ENCODE data around the gene RIT2. TPM values are rescaled to one million over a fixed set of nuclear protein-coding genes. Genes with fewer than 3 reads are reported as not detected.

The RIT2 gene
- total RNA-seq (2021), result not detected in 2 replicates
- percentile 0 among the genes with signal in this experiment for Bru-seq, nascent RNA
- percentile 0 among the genes with signal in this experiment for BruChase-seq, experiment 1, labeled RNA remaining after a 2-hour chase
- BruChase-seq, experiment 2, labeled RNA remaining after a 6-hour chase, result percentile 1 among the genes with signal in this experiment
- long read RNA-seq, result 0 reads

DNA sequence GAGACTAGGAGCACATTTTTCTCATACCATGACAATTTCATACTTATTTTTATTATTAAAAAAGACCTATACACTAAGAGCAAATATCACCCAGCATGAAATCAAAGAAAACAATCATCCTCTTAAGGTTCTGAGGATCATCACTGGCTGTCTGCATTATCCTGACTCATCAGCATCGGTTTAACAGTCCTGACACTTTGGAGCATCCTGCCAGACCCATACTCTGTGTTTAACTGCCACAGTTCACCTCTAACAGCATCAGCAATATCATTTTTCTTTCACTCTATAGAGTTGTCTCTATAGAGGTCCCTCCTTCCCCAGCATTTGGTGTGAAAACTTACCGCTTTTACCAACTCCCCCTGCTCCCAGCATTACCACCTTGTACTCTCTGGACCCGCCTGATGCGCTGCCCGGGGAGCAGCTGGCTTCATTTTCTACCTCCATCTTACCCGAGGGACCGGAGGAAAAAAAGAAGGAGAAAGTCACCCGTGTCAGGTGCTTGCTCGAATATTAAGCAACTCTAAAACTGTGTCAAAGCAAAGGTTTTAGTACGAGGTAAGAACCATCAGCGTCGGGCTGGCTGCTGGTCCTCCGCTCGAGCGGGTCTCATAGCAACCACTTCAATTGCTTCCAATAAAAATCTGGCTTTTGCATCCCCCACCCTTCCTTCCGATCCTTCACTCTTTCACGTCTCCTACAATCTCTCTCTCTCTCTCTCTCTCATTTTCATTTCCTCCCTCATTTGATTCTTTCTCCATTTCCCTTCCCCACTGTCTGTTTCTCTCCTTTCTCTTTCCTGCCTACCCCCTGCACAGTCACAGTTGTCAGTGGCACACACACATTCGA is at the start of gene RIT2:
Gene RIT2 (minus strand): TSS at position 610 of the 846 bp plus-strand sequence.
- Histone ChIP-seq H3K9me2 (ENCODE audit: insufficient read depth) (no peaks in the 10 kb centered on the region), H3K79me2 (ENCODE audit: low read depth) (no peaks in the 10 kb centered on the region), H4K20me1 (ENCODE audit: insufficient read depth) (no peaks in the 10 kb centered on the region), H3K36me3 (ENCODE audit: low read depth) (no peaks in the 10 kb centered on the region), H3K9me3 (ENCODE audit: insufficient read depth, low read depth) (no peaks in the 10 kb centered on the region), H3K27me3 (ENCODE audit: insufficient read depth, low read depth) (no peaks in the 10 kb centered on the region), H3K27ac (no peak within 1 kb of the TSS), H3K4me3 (no peak within 1 kb of the TSS), H2AFZ (no peak within 1 kb of the TSS), H3K4me2 (no peak within 1 kb of the TSS), H3K4me1 (replicated peaks; ENCODE audit: insufficient read depth) (no peaks in the 10 kb centered on the region), H3F3A (ENCODE audit: insufficient read depth, low read depth) (no peaks in the 10 kb centered on the region)
- no peak for DNase-seq
- no TSS peak for BruUV-seq (replicated peaks)
- no peak for TF ChIP-seq EZH2 (IDR thresholded peaks at IDR 0.05; ENCODE audit: low read depth)
- TF ChIP-seq, protein P1, sequence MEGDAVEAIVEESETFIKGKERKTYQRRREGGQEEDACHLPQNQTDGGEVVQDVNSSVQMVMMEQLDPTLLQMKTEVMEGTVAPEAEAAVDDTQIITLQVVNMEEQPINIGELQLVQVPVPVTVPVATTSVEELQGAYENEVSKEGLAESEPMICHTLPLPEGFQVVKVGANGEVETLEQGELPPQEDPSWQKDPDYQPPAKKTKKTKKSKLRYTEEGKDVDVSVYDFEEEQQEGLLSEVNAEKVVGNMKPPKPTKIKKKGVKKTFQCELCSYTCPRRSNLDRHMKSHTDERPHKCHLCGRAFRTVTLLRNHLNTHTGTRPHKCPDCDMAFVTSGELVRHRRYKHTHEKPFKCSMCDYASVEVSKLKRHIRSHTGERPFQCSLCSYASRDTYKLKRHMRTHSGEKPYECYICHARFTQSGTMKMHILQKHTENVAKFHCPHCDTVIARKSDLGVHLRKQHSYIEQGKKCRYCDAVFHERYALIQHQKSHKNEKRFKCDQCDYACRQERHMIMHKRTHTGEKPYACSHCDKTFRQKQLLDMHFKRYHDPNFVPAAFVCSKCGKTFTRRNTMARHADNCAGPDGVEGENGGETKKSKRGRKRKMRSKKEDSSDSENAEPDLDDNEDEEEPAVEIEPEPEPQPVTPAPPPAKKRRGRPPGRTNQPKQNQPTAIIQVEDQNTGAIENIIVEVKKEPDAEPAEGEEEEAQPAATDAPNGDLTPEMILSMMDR (conservative IDR thresholded peaks at IDR 0.05), result no peak
- POLR2A ChIA-PET (ENCODE audit: unreplicated experiment), result no interaction called here
- intact Hi-C loops (cut with micrococcal nuclease; ENCODE audit: unreplicated experiment), result no loop called here
- CTCF ChIA-PET, result no interaction called here

DNA sequence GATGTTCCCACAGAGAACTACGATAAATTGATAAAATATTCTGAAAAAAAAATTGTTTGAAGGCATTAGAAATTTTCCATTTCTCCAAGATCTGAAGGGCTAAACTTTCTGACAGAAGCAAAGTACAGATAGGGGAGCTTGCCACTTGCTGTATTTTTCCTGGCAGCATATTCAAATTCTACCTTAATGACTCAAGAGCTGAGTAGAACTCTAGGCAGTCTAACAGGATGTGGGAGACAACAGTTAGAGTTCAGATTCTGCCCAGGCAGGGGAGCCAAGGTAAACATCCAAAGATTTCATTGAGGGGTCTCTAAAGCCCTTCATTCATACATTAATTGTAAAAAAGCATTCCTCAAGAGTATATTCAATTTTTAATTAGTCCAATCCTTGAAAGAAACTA is 46.0 kb upstream of the RIT2 start:
- ChIA-PET CTCF (no interaction called here), POLR2A (ENCODE audit: unreplicated experiment) (no interaction called here)
- Histone ChIP-seq H3K4me2 (no peak overlapping the region), H3K79me2 (ENCODE audit: low read depth) (no peaks in the 10 kb centered on the region), H4K20me1 (ENCODE audit: insufficient read depth) (no peaks in the 10 kb centered on the region), H2AFZ (no peak overlapping the region), H3K27ac (no peak overlapping the region), H3K36me3 (ENCODE audit: low read depth) (no peaks in the 10 kb centered on the region), H3K27me3 (ENCODE audit: insufficient read depth, low read depth) (no peaks in the 10 kb centered on the region), H3F3A (ENCODE audit: insufficient read depth, low read depth) (no peaks in the 10 kb centered on the region), H3K4me1 (replicated peaks; ENCODE audit: insufficient read depth) (no peaks in the 10 kb centered on the region), H3K9me2 (ENCODE audit: insufficient read depth) (no peaks in the 10 kb centered on the region), H3K4me3 (no peak overlapping the region), H3K9me3 (ENCODE audit: insufficient read depth, low read depth) (no peaks in the 10 kb centered on the region)
- no TSS peak for BruUV-seq (replicated peaks)
- intact Hi-C loops (cut with micrococcal nuclease; ENCODE audit: unreplicated experiment), result no loop called here
- no peak for TF ChIP-seq EZH2 (IDR thresholded peaks at IDR 0.05; ENCODE audit: low read depth)
- TF ChIP-seq, protein P1 (conservative IDR thresholded peaks at IDR 0.05), result no peak
- no peak for DNase-seq

DNA sequence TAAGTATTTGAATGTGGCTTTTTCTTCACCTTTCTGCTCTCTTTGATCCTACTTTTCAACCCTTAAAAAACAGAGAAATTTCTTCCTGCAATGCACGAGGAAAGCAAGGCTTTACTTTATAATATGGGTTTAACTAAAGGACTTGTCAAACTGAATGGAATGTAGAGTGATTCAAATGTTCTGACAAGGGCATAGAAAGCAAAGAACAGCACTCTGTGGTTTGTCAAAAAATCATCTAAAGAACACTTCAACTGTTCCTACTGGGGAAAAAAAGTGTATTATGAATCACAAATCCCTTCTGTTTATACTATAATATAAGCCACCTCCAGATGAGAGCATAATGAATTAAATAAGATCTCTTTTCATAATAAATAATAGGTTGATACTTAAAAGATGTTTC is 45.0 kb upstream of the RIT2 start:
- Histone ChIP-seq H3K9me3 (ENCODE audit: insufficient read depth, low read depth) (no peaks in the 10 kb centered on the region), H3F3A (ENCODE audit: insufficient read depth, low read depth) (no peaks in the 10 kb centered on the region), H3K4me1 (replicated peaks; ENCODE audit: insufficient read depth) (no peaks in the 10 kb centered on the region), H3K36me3 (ENCODE audit: low read depth) (no peaks in the 10 kb centered on the region), H2AFZ (no peak overlapping the region), H3K4me2 (no peak overlapping the region), H3K27me3 (ENCODE audit: insufficient read depth, low read depth) (no peaks in the 10 kb centered on the region), H4K20me1 (ENCODE audit: insufficient read depth) (no peaks in the 10 kb centered on the region), H3K79me2 (ENCODE audit: low read depth) (no peaks in the 10 kb centered on the region), H3K4me3 (no peak overlapping the region), H3K9me2 (ENCODE audit: insufficient read depth) (no peaks in the 10 kb centered on the region), H3K27ac (no peak overlapping the region)
- no peak for TF ChIP-seq EZH2 (IDR thresholded peaks at IDR 0.05; ENCODE audit: low read depth)
- TF ChIP-seq, protein P1 (conservative IDR thresholded peaks at IDR 0.05), result no peak
- intact Hi-C loops (cut with micrococcal nuclease; ENCODE audit: unreplicated experiment), result no loop called here
- CTCF ChIA-PET, result no interaction called here
- no TSS peak for BruUV-seq (replicated peaks)
- DNase-seq, result no peak
- POLR2A ChIA-PET (ENCODE audit: unreplicated experiment), result no interaction called here
